GM18520 (cell line): Measurements from ENCODE around the gene WAC.

Experiments
- ATAC-seq: cut with Tn5 transposase; IDR thresholded peaks from one replicate; pipeline ENCODE4 v1.9.1; 2021; ENCODE audit not compliant: unreplicated experiment

The WAC gene

GRCh38 chr10:28530751-28531150 is 2.2 kb upstream of the WAC start:
- no peak for ATAC-seq

- no peak for ATAC-seq
These were observed 257 bp downstream of the WAC start for GRCh38 chr10:28533186-28533564.

GRCh38 chr10:28533571-28534304 is 820 bp downstream of the WAC start:
- no peak for ATAC-seq

GRCh38 chr10:28535846-28536245 is 2.9 kb downstream of the WAC start:
- ATAC-seq, result no peak

GRCh38 chr10:28538595-28538994 is 5.7 kb downstream of the WAC start:
- no peak for ATAC-seq

GRCh38 chr10:28540145-28540544 is 7.2 kb downstream of the WAC start:
- ATAC-seq, result no peak

GRCh38 chr10:28541717-28542365 is 8.9 kb downstream of the WAC start:
- ATAC-seq, result no peak

- ATAC-seq, result no peak
These were observed 9.8 kb downstream of the WAC start for GRCh38 chr10:28542728-28543127.

- ATAC-seq, result no peak
These were observed 11.1 kb downstream of the WAC start for GRCh38 chr10:28544058-28544457.

GRCh38 chr10:28545967-28546644 is 13.2 kb downstream of the WAC start:
- no peak for ATAC-seq

GRCh38 chr10:28548781-28549498 is 16.0 kb downstream of the WAC start:
- no peak for ATAC-seq

GRCh38 chr10:28551086-28551485 is 18.2 kb downstream of the WAC start:
- ATAC-seq, result no peak

- ATAC-seq, result no peak
These were observed 19.9 kb downstream of the WAC start for GRCh38 chr10:28552775-28553174.

GRCh38 chr10:28554009-28554408 is 21.1 kb downstream of the WAC start:
- no peak for ATAC-seq

GRCh38 chr10:28554952-28555351 is 22.0 kb downstream of the WAC start:
- ATAC-seq, result no peak

- ATAC-seq, result no peak
These were observed 22.4 kb downstream of the WAC start for GRCh38 chr10:28555358-28555757.

GRCh38 chr10:28556142-28556541 is 23.2 kb downstream of the WAC start:
- ATAC-seq, result no peak

GRCh38 chr10:28558186-28558585 is 25.3 kb downstream of the WAC start:
- no peak for ATAC-seq

- no peak for ATAC-seq
These were observed 26.1 kb downstream of the WAC start for GRCh38 chr10:28558923-28559508.

- ATAC-seq, result no peak
These were observed 26.7 kb downstream of the WAC start for GRCh38 chr10:28559618-28560017.

GRCh38 chr10:28560617-28561016 is 27.7 kb downstream of the WAC start:
- no peak for ATAC-seq
